Activated CD8-positive, alpha-beta memory T cell treated with anti-CD3 and anti-CD28 coated beads, Interleukin-2, amount 50 U/mL, for 1 hour (primary cell): ENCODE measurements around the gene TPTE2.
"Not testable (repeated sequence)": the region's sequence is repeated elsewhere in the genome, so short reads cannot be mapped to it uniquely, and the experiment has no call there.

Experiments
- DNase-seq: peaks from one replicate; pipeline ENCODE4 v3.0.0-alpha.2; 2020; ENCODE audit errors: extremely low read depth

The TPTE2 gene

DNA sequence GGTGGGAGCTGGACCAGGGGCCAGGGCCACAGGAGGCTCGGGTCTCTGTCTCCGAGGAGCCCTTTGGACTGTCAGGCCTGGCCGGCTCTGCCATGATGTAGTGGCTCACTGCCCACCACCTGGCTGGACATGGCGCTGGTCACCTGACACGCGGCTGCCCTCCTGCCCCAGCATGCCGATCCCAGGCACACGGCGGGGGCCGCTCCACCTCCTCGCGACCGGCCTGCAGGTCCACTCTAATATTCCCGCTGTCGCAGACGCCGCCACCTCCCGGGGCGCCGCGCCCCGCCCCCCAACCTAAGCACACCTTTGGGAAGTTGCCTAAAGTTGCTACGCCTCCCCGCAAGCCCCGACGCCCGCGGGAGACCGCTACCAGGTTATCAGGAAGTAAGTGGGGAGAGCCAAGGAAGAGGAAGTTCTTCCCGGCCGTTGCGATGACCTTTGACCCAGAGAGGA is at the start of gene TPTE2:
TSS of gene TPTE2 (minus strand) at position 406 of the 456 bp plus-strand sequence. CDS start 58,298 bp downstream, outside the sequence.
- DNase-seq, result not testable (repeated sequence)

GRCh38 chr13:19607523-19608078 is 46.3 kb upstream of the TPTE2 start:
- no peak for DNase-seq

GRCh38 chr13:19606737-19607136 is 45.4 kb upstream of the TPTE2 start:
- DNase-seq, result no peak

DNA sequence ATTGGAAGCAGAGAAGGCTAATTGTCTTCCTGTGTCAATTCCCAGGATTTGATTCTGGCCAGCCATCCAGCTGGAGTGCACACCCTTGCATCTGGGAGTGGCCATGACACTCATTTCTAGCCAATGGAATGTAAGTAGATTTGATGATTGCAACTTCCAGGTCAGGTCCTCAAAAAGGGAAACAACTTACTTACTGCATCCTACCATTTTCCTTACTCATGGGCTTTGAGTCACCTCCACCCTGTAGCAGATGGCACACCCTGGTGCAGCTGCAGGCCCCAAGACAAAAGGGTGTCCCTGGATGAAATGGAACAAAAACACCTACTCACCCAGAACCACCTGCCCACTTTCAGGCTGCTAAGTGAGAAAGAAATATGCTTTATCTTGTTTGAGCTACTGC is 44.8 kb upstream of the TPTE2 start:
- no peak for DNase-seq

DNA sequence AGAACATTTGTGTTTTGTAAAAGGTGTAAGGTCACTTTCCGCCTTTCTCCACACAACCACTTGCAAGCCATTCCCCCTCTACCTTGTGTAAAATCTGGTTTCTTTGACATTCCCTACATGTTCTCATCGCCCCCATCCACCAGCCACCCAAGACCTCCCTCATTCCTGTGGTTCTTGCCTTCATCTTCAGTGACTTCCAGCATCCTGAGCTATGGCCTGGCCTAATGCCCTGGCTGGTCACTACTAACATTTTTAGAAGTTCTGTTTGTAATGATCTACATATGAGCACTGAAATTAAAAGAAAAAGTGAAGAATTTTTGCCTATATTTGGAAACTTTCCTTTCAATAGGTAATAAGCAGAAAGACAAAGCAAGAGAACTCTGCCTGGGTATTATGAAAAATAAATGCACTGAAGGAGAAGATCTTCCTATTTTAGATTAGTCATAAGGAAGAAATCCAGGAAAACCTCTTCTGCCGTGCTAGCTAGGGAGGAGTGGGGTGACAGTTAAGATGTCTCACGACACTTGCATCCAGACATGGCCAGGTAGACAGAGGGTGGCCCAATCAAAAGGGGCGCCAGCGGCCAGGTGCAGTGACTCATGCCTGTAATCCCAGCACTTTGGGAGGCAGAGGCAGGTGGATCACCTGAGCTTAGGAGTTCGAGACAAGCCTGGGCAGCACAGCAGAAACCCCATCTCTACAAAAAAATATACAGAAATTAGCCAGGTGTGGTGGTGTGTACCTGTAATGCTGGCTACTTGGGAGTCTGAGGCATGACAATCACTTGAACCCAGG is 44.0 kb upstream of the TPTE2 start:
- no peak for DNase-seq

DNA sequence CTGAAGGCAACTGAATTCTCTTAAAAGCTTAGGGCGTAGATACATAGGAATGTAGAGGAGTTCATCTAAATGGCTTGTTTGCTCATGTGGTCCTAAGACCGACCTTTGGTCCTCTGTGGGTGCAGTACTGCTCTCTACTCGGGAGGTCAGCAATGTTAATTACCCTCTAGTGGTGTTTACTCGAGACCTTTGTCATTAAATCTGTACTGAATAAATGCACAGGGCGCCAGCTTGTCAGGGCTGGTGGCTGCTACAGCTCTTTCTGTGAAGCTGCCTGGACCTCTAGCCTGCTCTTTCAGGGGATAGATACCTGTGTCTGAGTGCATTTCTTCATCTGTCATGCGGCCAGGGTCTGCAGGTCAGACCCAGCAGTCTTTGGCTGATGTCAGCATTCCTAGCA is 43.0 kb upstream of the TPTE2 start:
- no peak for DNase-seq

DNA sequence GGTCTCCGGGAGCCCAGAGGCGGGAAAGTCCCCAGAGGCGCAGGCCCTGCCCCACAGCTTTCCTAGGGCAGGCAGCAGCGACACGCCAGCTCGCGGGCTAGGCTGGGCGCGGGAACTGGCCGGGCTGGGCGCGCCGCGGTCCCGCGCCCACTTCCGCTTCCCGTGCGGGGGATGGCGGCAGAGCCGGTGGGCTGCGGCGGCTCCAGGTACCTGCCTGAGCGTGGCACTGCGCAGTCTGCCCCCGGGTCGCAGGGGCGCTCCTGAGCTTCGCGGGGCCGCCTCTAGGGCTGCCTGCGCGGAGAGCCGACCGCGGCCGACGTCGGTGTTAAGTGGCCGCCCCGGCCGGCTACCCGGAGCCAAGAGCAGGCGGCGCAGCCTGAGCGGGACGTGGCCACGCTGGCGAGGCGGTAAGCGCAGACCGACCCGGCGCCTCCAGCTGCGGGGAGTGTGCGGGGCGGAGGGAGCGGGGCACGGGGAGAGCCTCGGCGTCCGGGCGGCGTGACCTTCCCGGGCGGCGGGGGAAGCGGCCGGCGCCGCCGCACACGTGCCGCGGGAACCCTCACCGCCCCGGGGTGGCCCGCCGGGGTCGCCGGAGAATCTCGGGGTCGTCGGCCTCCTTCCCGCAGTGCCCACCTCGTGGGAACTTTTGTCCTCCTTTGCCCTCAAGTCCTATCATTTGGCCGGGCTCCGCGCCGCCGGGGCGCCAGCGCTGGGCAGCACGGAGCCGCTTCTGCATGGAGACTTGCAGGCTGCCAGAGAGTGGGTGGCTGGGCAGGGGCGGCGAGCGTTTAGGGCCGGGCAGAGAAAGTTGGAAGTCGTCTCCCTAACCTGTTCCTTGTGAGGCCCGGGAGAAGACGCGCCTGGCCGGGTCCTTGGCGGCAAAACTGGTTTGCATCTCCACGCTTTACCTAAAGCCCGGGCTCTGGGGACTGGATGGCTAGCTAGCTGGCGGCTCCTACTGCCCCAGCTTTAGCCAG is 40.7 kb upstream of the TPTE2 start:
- no peak for DNase-seq

- DNase-seq, result no peak
Observed at GRCh38 chr13:19597523-19597922, 36.2 kb upstream of the TPTE2 start.

DNA sequence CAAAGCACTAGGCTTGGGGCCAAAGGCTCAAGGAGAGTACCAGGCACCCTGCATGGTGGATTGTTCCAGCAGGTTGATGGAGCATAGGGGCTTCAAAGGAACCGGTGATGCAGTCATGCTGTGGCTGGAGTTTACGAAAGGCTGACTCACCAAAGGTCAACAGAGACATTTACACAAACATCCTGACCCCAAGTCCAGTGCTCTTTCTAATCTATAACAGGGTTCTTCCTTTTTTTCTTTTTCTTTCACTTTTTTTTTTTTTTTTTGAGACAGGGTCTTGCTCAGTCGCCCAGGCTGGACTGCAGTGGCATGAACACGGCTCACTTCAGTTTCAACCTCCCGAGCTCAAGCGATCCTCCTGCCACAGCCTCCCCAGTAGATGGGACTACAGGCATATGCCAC is 35.6 kb upstream of the TPTE2 start:
- no peak for DNase-seq

GRCh38 chr13:19596086-19596485 is 34.8 kb upstream of the TPTE2 start:
- DNase-seq, result no peak

GRCh38 chr13:19592657-19593180 is 31.4 kb upstream of the TPTE2 start:
- DNase-seq, result no peak

DNA sequence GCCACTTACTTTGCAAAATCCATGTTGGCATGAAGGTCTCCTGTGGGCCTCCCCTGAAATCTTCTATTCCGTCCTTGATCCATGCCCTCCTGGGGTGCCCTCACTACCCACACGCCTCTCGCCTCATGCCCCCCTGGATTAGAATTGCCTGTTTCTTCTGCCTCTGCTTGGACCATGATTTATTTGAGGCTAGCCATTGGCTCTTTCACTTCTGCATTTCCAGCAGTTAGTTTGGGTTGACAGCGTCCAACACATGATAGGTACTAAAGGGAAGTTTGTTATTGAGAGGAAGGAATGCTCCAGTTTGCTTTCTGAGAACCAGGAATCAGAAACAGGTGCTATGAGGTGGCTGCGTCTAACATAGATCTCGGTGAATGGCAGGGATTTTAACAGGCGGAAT is 30.5 kb upstream of the TPTE2 start:
- DNase-seq, result no peak

- no peak for DNase-seq
Observed at GRCh38 chr13:19590423-19590822, 29.1 kb upstream of the TPTE2 start.

GRCh38 chr13:19589312-19589711 is 28.0 kb upstream of the TPTE2 start:
- no peak for DNase-seq

DNA sequence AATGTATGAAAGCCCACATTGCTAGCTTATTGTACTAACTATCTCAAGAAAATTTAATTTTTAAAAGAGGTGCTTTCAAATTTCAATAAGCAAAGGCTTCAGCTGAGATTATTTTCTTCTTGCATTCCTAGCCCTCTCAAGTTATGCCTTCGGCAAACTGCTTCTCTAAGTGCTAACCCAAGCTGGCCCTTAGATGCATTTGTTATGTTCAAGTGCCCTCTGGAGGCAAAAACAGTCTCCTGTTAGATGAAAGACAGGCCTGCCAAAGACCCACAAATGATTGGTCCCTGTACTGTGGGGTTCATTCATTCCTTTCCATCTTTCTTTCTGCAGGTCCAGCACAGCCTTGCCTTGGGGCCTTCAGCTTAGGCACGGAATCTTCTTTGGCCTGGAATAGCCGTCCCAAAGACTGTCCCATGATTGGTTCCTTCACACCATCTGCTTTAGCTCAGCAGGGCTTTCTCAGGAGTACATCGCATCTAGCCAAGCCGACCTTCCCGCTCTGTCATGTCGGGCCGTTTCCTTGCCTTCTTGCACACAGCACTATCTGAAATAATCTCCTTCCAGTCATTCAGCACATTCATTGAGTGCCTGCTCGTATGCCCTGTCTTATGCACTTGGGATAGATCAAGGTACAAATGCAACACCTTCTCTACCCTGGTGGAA is 26.4 kb upstream of the TPTE2 start:
- no peak for DNase-seq

GRCh38 chr13:19586904-19587634 is 25.7 kb upstream of the TPTE2 start:
- peak; percentile 22 for DNase-seq

- no peak for DNase-seq
Observed at GRCh38 chr13:19581675-19582074, 20.3 kb upstream of the TPTE2 start.

DNA sequence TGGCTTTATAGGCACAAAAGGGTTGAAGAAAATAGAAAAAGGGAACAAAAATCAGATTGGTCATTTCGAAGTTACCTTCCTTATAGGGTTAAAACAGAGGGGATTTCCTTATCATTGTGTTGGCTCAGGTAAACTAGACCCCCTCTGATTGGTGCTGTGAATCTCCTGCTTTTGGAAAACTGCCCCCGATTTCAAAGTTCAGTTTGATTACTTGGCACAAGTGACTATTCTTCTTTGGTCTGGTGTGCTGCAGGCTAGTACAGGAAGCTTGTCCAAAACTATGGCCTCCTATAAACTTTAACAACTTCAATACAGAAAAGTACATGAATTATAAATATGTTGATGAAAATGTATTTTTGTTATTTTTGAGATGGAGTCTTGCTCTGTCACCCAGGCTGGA is 13.9 kb upstream of the TPTE2 start:
- DNase-seq, result no peak

DNA sequence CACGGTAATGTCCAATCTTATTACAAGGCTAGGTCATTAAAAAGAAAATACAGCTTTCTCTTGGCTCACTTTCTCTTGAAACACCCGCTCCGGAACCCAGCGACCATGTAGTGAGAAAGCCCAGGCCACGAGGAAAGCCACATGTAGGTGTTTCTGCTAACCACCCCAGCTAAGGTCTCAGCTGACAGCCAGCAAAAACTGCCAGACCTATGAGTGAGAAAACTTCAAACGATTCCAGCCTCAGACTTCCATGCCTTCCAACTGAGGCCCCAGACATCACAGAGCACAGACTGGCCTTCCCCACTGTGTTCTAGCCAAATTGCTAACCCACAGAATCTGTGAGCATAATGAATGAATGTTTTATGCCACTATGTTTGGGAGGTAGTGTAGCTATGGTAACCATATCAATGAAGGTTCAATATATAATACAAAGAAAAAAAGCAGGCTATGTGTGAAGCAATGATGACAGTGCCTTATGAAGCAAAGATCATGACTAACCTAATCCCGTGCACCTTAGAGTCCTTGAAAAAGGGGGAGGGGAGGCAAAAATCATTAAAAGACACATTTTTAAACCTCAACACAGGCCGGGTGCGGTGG is 11.9 kb upstream of the TPTE2 start:
- DNase-seq, result no peak

DNA sequence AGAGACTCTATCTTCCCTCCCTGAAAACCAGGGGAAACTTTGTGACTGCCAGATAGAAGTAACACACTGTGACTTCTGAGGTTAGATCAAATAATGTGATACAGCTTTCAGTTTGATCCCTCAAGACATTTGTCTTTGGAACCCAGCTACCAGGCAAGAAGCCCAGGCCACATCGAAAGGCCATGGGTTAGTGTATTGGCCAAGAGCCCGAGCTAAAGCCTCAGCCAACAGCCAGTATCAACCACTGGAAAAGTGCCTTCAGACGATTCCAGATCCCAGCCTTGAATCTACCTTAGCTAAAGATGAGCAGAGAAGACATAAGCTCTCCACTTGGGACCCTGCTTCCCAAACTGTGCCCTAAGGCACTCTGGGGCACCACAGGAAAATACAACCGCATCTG is 10.9 kb upstream of the TPTE2 start:
- no peak for DNase-seq
